ENCODE data around the gene GPC1.
"Not testable (repeated sequence)": the region's sequence is repeated elsewhere in the genome, so short reads cannot be mapped to it uniquely, and the experiment has no call there.

Gene GPC1

GRCh38 chr2:240435457-240435947 is at the start of gene GPC1:
GPC1 (plus strand) TSS chr2:240435663; CDS start chr2:240435919, 256 bp downstream.
- peak; percentile 57 for DNase-seq (ENCODE audit: low spot score)

GRCh38 chr2:240386326-240386725 is 49.1 kb upstream of the GPC1 start:
- no peak for DNase-seq (ENCODE audit: low spot score)

DNA sequence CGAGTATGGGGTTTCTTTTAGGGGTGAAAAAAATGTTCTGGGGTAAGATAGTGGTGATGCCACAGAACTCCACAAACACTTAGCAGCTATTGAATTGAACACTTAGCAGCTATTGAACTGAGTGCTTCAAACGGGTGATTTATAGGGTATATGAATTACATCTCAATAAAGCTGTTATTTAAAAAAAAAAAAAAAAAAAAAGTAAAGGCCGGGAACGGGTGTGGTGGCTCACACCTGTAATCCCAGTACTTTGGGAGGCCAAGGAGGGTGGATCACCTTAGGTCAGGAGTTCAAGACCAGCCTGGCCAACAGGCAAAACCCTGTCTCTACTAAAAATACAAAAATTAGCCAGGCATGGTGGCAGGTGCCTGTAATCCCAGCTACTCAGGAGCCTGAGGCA is 48.7 kb upstream of the GPC1 start:
- not testable (repeated sequence) for DNase-seq (ENCODE audit: low spot score)

DNA sequence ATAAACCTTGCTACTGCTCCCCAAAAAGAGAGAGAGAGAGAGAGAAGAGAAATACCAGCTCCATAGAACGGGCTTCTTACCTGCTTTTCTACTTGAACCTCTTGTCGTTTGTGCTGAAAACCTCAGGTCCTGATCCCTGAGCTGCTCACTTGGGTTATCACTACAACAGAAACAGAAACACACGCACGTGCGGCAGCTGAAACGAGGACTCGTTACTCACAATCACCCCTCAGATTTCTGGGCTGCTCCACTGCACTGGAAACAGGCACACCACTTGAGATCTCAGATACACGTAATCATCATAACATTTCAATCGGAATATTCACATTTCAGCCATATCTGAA is 48.2 kb upstream of the GPC1 start:
- no peak for DNase-seq (ENCODE audit: low spot score)

GRCh38 chr2:240387669-240388358 is 47.6 kb upstream of the GPC1 start:
- no peak for DNase-seq (ENCODE audit: low spot score)

GRCh38 chr2:240388471-240389301 is 46.8 kb upstream of the GPC1 start:
- no peak for DNase-seq (ENCODE audit: low spot score)

DNA sequence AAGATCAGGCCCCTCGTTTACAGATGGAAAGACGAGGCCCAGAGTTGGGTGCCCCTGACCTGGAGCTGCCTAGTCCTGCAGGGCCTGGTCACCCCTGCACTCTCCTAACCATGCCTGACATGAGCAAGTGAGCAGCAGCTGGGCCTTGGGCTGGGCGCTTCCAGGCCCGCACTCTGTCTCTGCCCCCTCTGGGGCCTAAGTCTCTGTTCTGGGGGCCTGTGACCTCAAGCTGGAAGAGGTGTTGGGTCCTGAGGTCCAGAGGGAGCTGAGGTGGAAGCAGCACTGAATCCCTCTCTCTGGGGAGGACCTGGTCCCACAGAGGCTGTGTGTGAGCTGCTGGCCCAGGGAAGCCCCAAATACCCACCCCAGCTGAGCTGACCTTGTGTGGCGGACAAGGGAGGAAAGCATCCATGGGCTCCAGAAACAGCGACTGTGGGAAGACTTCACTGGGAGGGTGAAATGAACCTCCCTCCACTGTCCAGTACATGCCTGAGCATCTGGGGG is 46.1 kb upstream of the GPC1 start:
- no peak for DNase-seq (ENCODE audit: low spot score)

GRCh38 chr2:240390091-240391073 is 45.1 kb upstream of the GPC1 start:
- DNase-seq (ENCODE audit: low spot score) = no peak

DNA sequence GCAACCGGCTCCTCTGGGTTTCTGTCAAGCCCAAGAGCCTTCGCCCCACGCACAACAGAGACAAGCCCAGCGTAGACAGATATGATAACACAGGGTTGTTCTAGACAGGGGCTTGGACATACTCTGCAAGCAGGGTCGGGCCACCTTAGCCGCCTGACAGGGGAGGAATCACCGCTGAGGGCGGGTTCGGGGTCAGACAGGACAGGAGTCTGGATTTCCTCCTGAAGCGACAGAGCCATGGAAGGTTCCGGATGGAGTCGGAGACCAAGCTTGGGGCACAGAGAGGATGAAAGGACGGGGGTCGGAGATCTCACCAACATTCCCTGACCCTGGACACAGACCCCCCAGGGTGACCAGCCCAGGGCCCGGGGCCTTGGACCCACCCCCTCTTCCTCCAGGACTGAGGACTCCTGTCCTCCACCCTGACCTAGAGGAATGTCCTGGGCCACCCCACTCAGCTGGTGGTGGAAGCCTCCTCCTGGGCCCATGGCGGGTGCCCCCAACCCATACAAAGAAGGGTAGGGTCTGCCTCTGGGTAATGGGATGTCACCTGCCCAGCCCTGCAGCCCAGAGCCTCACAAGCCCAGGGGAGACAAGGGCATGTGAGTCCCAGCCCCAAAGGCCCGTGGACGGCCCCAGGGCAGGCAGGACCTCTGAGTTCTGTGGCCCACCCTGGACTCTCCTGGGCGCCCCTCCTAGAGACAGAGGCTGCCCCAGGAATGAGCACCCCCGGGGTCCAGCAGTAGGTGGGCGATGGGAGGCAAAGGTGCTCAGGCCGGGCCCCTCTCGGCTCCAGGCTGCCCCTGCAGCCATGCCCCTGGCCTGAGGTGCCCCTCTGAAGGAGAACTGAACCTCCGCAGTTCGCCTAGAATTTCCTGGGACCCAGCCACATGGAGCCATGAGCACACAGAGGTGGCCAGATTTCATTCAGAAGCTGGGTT is 44.1 kb upstream of the GPC1 start:
- DNase-seq (ENCODE audit: low spot score) = no peak

DNA sequence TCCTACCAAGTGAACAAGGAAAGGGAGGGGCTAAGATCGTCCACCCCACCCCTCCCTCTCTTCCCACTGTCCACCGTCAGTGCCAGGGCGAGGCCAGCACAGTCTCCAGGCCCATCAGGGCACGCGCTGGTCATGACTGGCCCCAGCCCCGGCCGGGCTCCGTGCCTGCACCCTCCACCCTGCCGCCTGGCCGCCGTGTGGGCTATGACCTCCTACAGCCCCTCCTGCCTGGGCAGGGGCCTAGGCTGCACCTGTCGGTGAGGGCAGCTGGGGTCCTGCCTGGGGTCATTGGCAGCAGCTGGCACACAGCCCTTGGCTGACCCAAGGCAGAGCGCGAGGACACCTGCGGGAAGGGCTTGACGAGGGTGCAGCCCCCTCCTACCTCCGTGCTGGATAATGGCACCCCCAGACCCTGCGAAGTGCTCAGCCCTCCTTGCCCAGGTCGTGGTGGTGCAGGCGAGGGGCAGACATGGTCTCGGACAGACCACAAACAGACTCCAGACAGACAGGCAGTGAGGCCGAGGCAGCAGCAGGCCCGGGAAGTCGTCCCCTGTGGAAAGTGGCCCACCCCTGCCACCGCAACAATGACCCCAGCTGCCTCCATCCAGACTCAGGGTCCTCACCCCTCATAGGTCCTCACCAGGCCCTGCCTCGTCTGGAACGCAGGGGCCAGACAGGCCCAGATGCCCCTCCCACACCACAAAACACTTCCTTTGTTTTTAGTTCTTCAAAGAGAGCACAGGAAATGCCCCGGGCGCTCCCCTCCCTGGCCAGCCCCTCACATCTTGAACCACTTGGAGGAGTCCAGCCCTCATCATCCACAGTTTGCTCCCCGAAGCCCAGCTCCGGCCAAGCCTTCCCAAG is 43.1 kb upstream of the GPC1 start:
- DNase-seq (ENCODE audit: low spot score) = no peak

DNA sequence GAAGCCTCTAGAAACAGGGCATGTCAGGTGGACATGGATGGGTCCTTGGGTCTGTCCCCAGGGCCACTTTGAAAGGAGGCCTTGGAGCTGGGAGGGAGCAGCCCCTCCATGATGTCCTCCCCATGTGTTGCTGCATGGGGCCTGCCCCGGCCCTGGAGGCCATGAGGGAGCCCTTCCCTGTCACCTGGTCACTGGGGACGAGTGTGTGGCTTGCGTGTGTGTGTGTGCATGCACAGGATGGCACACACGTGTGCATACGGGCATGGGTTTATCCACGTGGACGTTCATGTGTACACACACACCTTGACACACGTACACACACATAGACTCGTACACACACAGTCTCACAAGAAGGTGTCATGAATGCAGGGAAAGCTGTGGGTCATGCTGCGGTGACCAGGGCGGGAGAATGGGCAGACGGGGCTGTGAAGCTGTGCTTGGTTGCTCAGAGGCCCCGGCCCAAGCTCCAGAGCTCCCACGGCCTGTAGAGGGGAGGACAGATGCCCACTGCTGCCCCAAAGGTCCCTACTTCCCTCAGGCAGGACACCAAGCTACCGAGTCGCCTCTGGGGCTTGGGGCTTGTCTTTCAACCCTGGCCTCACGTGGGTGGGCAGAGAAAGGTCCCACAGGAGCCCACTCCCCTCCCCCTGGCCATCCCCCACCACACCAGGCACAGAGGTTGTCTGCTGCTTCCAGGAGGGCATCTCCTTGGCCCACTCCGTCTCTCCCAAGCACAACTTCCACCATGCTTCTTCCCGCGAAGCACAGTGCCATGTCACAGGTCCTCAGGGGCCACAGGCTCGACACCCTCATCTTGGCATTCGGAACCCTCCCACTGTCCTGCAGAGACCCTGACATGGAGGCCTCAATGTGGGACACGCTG is 42.3 kb upstream of the GPC1 start:
- no peak for DNase-seq (ENCODE audit: low spot score)

- no peak for DNase-seq (ENCODE audit: low spot score)
Observed at GRCh38 chr2:240393831-240394410, 41.5 kb upstream of the GPC1 start.

DNA sequence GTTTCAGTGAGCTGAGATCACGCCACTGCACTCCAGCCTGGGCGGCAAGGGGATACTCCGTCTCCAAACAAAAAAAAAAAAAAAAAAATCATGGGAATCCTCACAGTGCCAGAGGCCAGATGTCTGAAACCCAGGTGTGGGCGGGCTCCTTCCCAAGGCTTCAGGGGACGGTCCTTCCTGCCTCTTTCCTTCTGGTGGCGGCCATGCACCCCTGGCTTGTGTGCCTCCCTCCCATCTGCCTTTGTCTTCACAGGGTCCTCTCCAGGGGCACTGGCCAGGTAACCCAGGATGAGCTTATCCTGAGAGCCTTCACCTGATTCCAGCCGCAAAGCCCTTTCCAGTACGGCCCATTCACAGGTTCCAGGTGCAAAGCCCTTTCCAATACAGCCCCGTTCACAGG is 40.9 kb upstream of the GPC1 start:
- no peak for DNase-seq (ENCODE audit: low spot score)

DNA sequence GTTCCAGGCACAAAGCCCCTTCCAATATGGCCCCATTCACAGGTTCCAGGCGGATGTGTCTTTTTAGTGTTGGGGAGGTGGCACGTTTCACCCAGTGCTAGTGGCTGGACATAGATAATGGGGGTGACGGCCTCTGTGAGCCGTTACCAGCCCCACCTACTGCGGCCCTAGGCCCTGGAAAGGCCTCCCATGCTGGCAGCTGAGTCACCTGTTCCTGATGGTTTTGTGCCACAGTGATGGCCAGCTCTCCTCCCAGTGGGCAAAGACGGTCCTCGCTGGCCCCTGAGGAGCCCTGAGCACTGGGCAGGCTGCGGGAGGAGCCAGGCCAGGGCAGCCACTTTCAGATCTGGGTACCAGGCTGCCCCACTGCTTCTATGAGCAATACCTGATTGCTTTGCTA is 40.0 kb upstream of the GPC1 start:
- DNase-seq (ENCODE audit: low spot score) = no peak

- no peak for DNase-seq (ENCODE audit: low spot score)
Observed at GRCh38 chr2:240395896-240396622, 39.4 kb upstream of the GPC1 start.

GRCh38 chr2:240396623-240397541 is 38.6 kb upstream of the GPC1 start:
- DNase-seq (ENCODE audit: low spot score) = no peak

DNA sequence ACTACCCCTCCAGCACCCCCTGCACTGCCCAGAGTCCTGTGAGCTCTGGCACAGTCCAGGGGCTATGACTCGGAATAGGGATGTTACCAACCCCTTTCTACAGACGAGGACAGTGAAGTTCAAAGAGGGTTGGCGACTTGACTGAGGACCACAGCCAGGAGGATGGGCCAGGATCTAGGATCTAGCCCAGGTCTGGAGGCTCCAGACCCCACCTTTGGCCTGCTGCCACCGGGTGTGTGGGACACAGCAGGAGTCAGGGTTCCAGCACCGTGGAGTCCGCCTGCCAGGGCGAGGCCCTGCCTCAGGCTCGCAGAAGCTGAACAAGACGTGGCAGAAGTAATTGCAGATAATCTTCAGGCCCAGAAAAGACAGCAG is 37.9 kb upstream of the GPC1 start:
- no peak for DNase-seq (ENCODE audit: low spot score)
